ENCODE measurements around the gene PLCB1.
A peak's percentile ranks its signal among the peaks of the same experiment; 100 is the strongest.
"Not testable (repeated sequence)": the region's sequence is repeated elsewhere in the genome, so short reads cannot be mapped to it uniquely, and the experiment has no call there.

PLCB1 gene

GRCh38 chr20:8131598-8132483, at the start of gene PLCB1:
Gene PLCB1, plus strand, starts transcription at chr20:8132266. Its CDS starts 386 bp downstream, at chr20:8132652.
- DNase-seq (ENCODE audit: low read depth): peak; percentile 68

- peak; percentile 98 for DNase-seq (ENCODE audit: low read depth)
Observed at GRCh38 chr20:8082989-8083388, 49.1 kb upstream of the PLCB1 start.

- DNase-seq (ENCODE audit: low read depth): peak; percentile 78
Observed at GRCh38 chr20:8089668-8090067, 42.4 kb upstream of the PLCB1 start.

GRCh38 chr20:8094415-8094818, 37.6 kb upstream of the PLCB1 start:
- DNase-seq (ENCODE audit: low read depth): peak; percentile 58

- peak; percentile 28 for DNase-seq (ENCODE audit: low read depth)
Observed at GRCh38 chr20:8094850-8095249, 37.2 kb upstream of the PLCB1 start.

GRCh38 chr20:8095648-8096572, 36.2 kb upstream of the PLCB1 start:
- DNase-seq (ENCODE audit: low read depth): peak; percentile 58

GRCh38 chr20:8097307-8097706, 34.8 kb upstream of the PLCB1 start:
- DNase-seq (ENCODE audit: low read depth): no peak

- DNase-seq (ENCODE audit: low read depth): no peak
Observed at GRCh38 chr20:8104252-8104651, 27.8 kb upstream of the PLCB1 start.

- not testable (repeated sequence) for DNase-seq (ENCODE audit: low read depth)
Observed at GRCh38 chr20:8114612-8115011, 17.5 kb upstream of the PLCB1 start.

- DNase-seq (ENCODE audit: low read depth): no peak
Observed at GRCh38 chr20:8115436-8115835, 16.6 kb upstream of the PLCB1 start.

- DNase-seq (ENCODE audit: low read depth): peak; percentile 68
Observed at GRCh38 chr20:8116067-8116811, 15.8 kb upstream of the PLCB1 start.

GRCh38 chr20:8117636-8118035, 14.4 kb upstream of the PLCB1 start:
- no peak for DNase-seq (ENCODE audit: low read depth)

GRCh38 chr20:8118039-8118438, 14.0 kb upstream of the PLCB1 start:
- DNase-seq (ENCODE audit: low read depth): no peak

- peak; percentile 46 for DNase-seq (ENCODE audit: low read depth)
Observed at GRCh38 chr20:8118760-8119159, 13.3 kb upstream of the PLCB1 start.

GRCh38 chr20:8121666-8122065, 10.4 kb upstream of the PLCB1 start:
- DNase-seq (ENCODE audit: low read depth): no peak

- peak; percentile 71 for DNase-seq (ENCODE audit: low read depth)
Observed at GRCh38 chr20:8124639-8125038, 7.4 kb upstream of the PLCB1 start.

- DNase-seq (ENCODE audit: low read depth): no peak
Observed at GRCh38 chr20:8126181-8126580, 5.9 kb upstream of the PLCB1 start.

GRCh38 chr20:8126841-8127378, 5.2 kb upstream of the PLCB1 start:
- DNase-seq (ENCODE audit: low read depth): peak; percentile 61

- DNase-seq (ENCODE audit: low read depth): peak; percentile 77
Observed at GRCh38 chr20:8127553-8128255, 4.4 kb upstream of the PLCB1 start.

GRCh38 chr20:8128291-8129060, 3.6 kb upstream of the PLCB1 start:
- DNase-seq (ENCODE audit: low read depth): no peak

All from amniotic epithelial cell (primary cell).